K562 (cell line): Measurements from ENCODE around the gene UBR4.

Experiments used
- EZH2 ChIP-seq: IDR thresholded peaks from 2 replicates; pipeline ENCODE4 v1.6.1; 2012; ENCODE audit warnings: low read depth, mild to moderate bottlenecking, inconsistent platforms, low read length, borderline replicate concordance
- PHF20 ChIP-seq: fragments of 450-650 bp; IDR thresholded peaks from 2 replicates; pipeline ENCODE4 v1.6.1; 2018; ENCODE audit not compliant: partially characterized antibody
- ZNF354B ChIP-seq: fragments of 250-450 bp; sonication (Bioruptor Pico); IDR thresholded peaks from 2 replicates; pipeline ENCODE4 v1.4.0; 2020
- TF ChIP-seq, protein P1 (sequence below), 3 experiments: fragments of 200-800 bp in 1 of 3; fragments of 250-450 bp in 1 of 3; fragments of 450-650 bp in 1 of 3; sonication (Bioruptor Pico) in 1 of 3; sonication (Bioruptor generic) in 1 of 3; formaldehyde crosslinking in 1 of 3; IDR thresholded peaks; 2 replicates each; pipeline versions ENCODE4 v1.6.1 to v1.8.0; 2016 to 2022; ENCODE audit warnings: mild to moderate bottlenecking in 2 of 3, missing genetic modification characterization in 2 of 3, missing compliant biosample characterization in 1 of 3, moderate library complexity in 1 of 3

DNA sequence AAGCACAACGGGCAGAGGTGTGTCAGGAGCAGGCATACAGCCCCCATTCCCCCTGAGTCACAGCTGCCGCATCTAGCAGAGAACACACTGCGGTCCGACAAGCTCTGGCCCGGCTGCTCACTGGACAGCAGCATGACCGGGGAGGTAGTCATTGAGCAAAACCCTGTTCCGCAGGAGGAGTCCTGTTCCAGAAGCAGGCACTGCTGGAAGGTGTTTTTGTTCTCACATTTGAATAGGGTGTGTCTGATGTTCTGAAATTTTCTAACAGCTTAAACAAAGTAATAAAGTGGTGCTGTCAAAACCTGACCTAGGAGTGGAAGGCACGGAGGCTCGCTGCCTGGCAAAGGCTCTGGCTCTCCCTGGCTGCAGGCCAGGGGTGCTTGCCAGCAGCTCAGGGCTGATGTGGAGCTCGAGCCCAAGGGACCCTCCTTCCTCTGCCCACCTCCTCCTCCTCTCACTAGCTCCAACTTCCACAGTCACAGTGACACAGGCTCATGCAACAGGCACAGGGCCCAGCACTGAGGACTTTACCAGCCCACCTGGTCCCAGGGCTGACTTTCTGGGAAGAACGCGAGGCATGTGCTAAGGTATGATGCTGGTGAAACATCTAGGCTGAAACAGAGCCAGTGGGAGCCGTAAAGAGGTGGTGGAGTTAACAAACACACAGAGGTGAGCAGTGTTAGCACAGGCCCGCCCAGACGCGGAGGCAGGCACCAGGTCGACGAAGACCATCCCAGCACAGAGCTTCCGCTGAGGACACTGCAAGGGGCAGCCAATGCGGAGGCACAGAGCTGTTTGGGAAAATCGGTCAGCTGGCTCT, 135.0 kb downstream of the UBR4 start:
- TF ChIP-seq ZNF354B (CRISPR knock-in tag), result no peak
- no peak for TF ChIP-seq PHF20
- TF ChIP-seq, protein P1, sequence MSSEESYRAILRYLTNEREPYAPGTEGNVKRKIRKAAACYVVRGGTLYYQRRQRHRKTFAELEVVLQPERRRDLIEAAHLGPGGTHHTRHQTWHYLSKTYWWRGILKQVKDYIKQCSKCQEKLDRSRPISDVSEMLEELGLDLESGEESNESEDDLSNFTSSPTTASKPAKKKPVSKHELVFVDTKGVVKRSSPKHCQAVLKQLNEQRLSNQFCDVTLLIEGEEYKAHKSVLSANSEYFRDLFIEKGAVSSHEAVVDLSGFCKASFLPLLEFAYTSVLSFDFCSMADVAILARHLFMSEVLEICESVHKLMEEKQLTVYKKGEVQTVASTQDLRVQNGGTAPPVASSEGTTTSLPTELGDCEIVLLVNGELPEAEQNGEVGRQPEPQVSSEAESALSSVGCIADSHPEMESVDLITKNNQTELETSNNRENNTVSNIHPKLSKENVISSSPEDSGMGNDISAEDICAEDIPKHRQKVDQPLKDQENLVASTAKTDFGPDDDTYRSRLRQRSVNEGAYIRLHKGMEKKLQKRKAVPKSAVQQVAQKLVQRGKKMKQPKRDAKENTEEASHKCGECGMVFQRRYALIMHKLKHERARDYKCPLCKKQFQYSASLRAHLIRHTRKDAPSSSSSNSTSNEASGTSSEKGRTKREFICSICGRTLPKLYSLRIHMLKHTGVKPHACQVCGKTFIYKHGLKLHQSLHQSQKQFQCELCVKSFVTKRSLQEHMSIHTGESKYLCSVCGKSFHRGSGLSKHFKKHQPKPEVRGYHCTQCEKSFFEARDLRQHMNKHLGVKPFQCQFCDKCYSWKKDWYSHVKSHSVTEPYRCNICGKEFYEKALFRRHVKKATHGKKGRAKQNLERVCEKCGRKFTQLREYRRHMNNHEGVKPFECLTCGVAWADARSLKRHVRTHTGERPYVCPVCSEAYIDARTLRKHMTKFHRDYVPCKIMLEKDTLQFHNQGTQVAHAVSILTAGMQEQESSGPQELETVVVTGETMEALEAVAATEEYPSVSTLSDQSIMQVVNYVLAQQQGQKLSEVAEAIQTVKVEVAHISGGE (CRISPR knock-in tag; IDR thresholded peaks at IDR 0.05), result no peak
- TF ChIP-seq EZH2, result no peak
